RWPE2 (cell line): ENCODE measurements around the gene NEURL1B.
"Not testable (repeated sequence)": the region's sequence is repeated elsewhere in the genome, so short reads cannot be mapped to it uniquely, and the experiment has no call there.

Experiments used
- ATAC-seq: fragments of 200-7000 bp; cut with Tn5 transposase; 3 replicates; pipeline ENCODE4 v1.9.1; 2021; ENCODE audit warnings: low read depth
- DNase-seq: peaks from one replicate; pipeline ENCODE4 v3.0.0-alpha.2; 2020; ENCODE audit warnings: low spot score
- H3K27ac ChIP-seq: fragments of 450-650 bp; 2 replicates; pipeline ENCODE4 v1.5.1; 2017; ENCODE audit warnings: mild to moderate bottlenecking; ENCODE audit not compliant: poor library complexity, severe bottlenecking
- H3K27me3 ChIP-seq: fragments of 250-450 bp; sonication (Bioruptor Pico); 2 replicates; pipeline ENCODE4 v1.5.1; 2021; ENCODE audit warnings: mild to moderate bottlenecking, moderate library complexity; ENCODE audit not compliant: insufficient read depth, poor library complexity, severe bottlenecking
- H3K36me3 ChIP-seq: fragments of 250-450 bp; sonication (Bioruptor Pico); 2 replicates; pipeline ENCODE4 v1.5.1; 2020; ENCODE audit warnings: low read depth, mild to moderate bottlenecking, moderate library complexity
- H3K4me1 ChIP-seq: fragments of 250-450 bp; sonication (Bioruptor Pico); 2 replicates; pipeline ENCODE4 v1.5.1; 2021; ENCODE audit warnings: mild to moderate bottlenecking, moderate library complexity; ENCODE audit not compliant: insufficient read depth, poor library complexity, severe bottlenecking
- H3K4me3 ChIP-seq: fragments of 250-450 bp; sonication (Bioruptor Pico); 2 replicates; pipeline ENCODE4 v1.5.1; 2021; ENCODE audit warnings: mild to moderate bottlenecking, moderate library complexity; ENCODE audit not compliant: severe bottlenecking
- H3K9me3 ChIP-seq: fragments of 250-450 bp; sonication (Bioruptor Pico); 2 replicates; pipeline ENCODE4 v1.5.1; 2021; ENCODE audit warnings: mild to moderate bottlenecking, moderate library complexity; ENCODE audit not compliant: severe bottlenecking
- CTCF ChIP-seq: fragments of 450-650 bp; IDR thresholded peaks from one replicate; pipeline ENCODE4 v1.5.1; 2017; ENCODE audit warnings: mild to moderate bottlenecking, moderate library complexity; ENCODE audit not compliant: poor library complexity, severe bottlenecking

NEURL1B gene

GRCh38 chr5:172645271-172646055, 4.4 kb downstream of the NEURL1B start:
- peaks cover 47% of the 10 kb centered on the region for H3K4me1 ChIP-seq
- no peak for TF ChIP-seq CTCF
- no peaks in the 10 kb centered on the region for H3K9me3 ChIP-seq
- peak overlapping the region; percentile 97 for H3K27ac ChIP-seq
- H3K27me3 ChIP-seq, result no peaks in the 10 kb centered on the region
- ATAC-seq, result no peak
- DNase-seq, result no peak
- H3K4me3 ChIP-seq, result no peak overlapping the region
- H3K36me3 ChIP-seq, result peaks cover 34% of the 10 kb centered on the region

DNA sequence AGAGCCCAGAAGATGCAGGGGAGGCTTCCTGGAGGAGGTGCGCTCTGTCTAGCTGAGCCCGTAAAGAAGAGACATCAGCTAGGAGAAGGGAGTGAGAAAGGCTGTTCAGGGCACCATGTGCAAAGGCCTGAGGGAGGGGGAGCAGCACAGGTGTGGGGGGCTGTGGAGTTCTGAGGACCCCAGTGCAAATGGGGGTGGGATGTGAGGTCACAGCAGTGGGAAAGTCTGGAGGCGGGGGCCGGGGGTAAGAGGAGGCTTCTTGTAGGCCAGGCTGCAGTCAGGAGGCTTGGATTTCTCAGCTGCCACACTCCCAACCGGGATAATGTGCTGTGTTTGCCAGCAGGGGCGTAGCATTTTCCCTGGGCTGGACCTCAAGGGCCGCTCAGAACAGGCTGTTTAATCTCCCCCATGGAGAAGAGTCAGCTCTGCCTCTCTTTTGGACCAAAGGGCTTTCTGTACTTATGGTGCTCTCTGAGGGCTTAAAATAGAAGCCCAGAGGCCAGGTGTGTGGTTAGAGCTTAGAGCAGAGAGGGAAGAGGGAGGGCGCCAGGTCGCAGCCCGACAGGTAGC, 5.7 kb downstream of the NEURL1B start:
- Histone ChIP-seq H3K27ac (peak overlapping the region; percentile 97), H3K4me1 (peaks cover 47% of the 10 kb centered on the region), H3K36me3 (peaks cover 34% of the 10 kb centered on the region), H3K27me3 (no peaks in the 10 kb centered on the region), H3K9me3 (no peaks in the 10 kb centered on the region), H3K4me3 (no peak overlapping the region)
- no peak for DNase-seq
- ATAC-seq, result peak; percentile 17
- TF ChIP-seq CTCF, result peak; percentile 41

GRCh38 chr5:172647352-172648012, 6.4 kb downstream of the NEURL1B start:
- no peaks in the 10 kb centered on the region for H3K27me3 ChIP-seq
- TF ChIP-seq CTCF, result no peak
- no peaks in the 10 kb centered on the region for H3K9me3 ChIP-seq
- peaks cover 49% of the 10 kb centered on the region for H3K4me1 ChIP-seq
- H3K27ac ChIP-seq, result peak overlapping the region; percentile 97
- no peak for DNase-seq
- H3K36me3 ChIP-seq, result peaks cover 34% of the 10 kb centered on the region
- no peak overlapping the region for H3K4me3 ChIP-seq
- ATAC-seq, result peak; percentile 65

DNA sequence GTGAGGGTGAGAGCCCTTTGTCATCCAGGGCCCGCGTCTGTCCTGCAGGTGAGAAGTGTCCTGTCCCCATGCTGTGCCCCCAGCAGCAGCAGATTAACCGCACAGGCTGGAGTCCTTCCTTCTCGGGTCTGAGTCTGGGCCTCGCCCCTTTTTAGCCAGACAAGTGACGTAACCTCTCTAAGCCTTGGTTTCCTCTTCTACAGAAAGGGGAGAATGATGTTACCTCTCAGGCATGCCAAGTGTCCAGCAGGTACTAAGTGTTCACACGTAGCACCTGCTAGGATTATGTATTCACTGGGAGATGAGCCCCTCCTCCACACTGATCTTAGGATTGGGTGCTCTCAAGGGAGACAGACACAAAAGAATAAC, 6.9 kb downstream of the NEURL1B start:
- no peak for TF ChIP-seq CTCF
- Histone ChIP-seq H3K4me1 (peaks cover 53% of the 10 kb centered on the region), H3K27me3 (no peaks in the 10 kb centered on the region), H3K4me3 (no peak overlapping the region), H3K36me3 (peaks cover 34% of the 10 kb centered on the region), H3K9me3 (no peaks in the 10 kb centered on the region), H3K27ac (peak overlapping the region; percentile 97)
- DNase-seq, result peak; percentile 90
- peak; percentile 83 for ATAC-seq

DNA sequence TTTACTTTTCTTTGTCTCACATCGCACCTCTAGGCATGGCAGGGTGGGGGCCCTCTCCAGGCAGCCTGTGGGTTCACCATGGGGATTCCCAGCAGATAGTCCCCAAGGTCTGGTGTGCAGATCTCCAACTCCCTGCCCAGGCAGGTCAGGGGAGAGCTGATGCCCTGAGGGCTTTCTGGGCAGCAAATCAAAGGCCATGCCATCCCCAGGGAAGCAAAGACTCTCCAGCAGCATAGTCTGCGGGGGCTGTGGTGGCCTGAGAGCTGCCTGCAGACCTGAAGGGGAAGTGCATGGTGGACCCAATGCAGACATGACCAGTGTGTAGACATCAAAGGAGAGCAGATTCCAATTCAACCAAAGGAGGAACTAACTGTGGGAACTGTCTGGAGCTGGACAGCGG, 7.7 kb downstream of the NEURL1B start:
- no peak overlapping the region for H3K4me3 ChIP-seq
- no peaks in the 10 kb centered on the region for H3K27me3 ChIP-seq
- ATAC-seq (no peak), DNase-seq (no peak)
- no peaks in the 10 kb centered on the region for H3K9me3 ChIP-seq
- peaks cover 58% of the 10 kb centered on the region for H3K4me1 ChIP-seq
- peaks cover 37% of the 10 kb centered on the region for H3K36me3 ChIP-seq
- peak overlapping the region; percentile 97 for H3K27ac ChIP-seq
- no peak for TF ChIP-seq CTCF

DNA sequence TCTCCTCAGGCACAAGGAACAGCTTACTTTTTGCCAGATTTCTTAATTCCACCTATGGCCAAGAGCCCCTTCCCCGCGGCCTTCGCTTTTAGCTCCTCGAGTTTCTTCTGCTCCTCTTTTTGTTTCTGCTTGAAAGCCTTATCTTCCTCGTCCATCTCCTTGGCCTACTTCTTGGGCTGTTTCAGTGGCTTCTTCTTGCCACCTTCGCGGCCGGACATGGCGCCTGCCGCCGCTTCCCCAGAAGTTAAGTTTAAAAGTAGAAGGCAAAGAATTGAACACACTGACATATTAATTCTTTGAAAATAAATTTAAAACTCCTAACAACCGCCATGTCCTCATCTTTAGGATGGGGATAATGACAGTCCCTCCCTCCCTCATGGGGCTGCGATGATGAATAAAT, 15.4 kb downstream of the NEURL1B start:
- not testable (repeated sequence) for ATAC-seq, H3K4me3 ChIP-seq
- peaks cover 30% of the 10 kb centered on the region for H3K4me1 ChIP-seq

More for the DNA sequence above, 15.4 kb downstream of the NEURL1B start:
- not testable (repeated sequence) for H3K27me3 ChIP-seq, H3K9me3 ChIP-seq, H3K27ac ChIP-seq, DNase-seq
- H3K36me3 ChIP-seq, result peaks cover 36% of the 10 kb centered on the region
